Measurements from ENCODE around the gene DUSP10. TPM values are rescaled to one million over a fixed set of nuclear protein-coding genes. Genes with fewer than 3 reads are reported as not detected.

DUSP10 gene
- total RNA-seq, 2 donors from 2014 or later: 7.8 to 9.3 TPM

DNA sequence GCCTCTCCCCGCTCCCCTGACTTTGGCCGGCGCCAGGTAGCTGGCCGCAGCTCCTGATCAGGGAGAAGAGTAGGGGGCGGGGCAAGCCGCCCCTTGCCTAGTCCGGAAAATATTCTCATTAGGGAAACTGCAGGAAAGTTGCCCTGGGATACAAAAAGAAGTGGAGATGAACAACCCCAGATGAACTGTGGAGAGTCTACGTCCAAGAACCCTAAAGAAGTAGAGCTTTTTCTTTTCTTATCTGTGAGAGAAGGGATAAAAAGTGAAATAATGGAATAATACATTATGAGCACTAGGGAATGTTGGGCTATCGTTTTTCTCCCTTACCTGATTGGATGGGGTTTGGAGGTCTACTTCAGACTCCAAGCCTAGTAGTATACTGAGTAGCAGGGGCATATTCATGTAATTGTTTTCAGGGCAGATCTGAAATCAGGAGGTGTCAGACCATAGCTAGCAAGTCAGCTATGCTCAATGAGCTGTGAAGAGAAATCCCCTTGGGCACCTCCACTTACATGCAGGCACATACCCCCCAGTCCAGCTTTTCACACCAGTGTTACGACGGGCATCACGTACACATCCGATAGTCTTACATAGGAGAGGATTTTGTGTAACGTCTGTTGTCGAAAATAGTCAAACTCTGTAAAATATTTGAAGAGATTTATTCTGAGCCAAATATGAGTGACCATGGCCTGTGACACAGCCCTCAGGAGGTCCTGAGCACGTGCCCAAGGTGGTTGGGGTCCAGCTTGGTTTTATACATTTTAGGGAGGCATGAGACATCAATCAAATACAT, 1.7 kb upstream of the DUSP10 start:
- DNase-seq (ENCODE audit: low spot score in 2 of 2) (no peak), ATAC-seq (no peak)
- Mint-ChIP-seq H3K36me3 (peaks cover 7 to 10% of the 10 kb centered on the region in 2 donors), H3K27ac (peak overlapping the region in 1 of 2 donors; percentile 78), H3K9me3 (peaks cover 0 to 9% of the 10 kb centered on the region in 2 donors)

- DNase-seq (ENCODE audit: low spot score in 2 of 2) (peak; percentile 78 to 81), ATAC-seq (peak; percentile 58 to 65)
- H3K9me3 Mint-ChIP-seq: peaks cover 0 to 11% of the 10 kb centered on the region in 2 donors
- peak overlapping the region in 1 of 2 donors; percentile 78 for H3K27ac Mint-ChIP-seq
- H3K36me3 Mint-ChIP-seq: peaks cover 15 to 18% of the 10 kb centered on the region in 2 donors
These were observed 896 bp upstream of the DUSP10 start for GRCh38 chr1:221742555-221743415.

DNA sequence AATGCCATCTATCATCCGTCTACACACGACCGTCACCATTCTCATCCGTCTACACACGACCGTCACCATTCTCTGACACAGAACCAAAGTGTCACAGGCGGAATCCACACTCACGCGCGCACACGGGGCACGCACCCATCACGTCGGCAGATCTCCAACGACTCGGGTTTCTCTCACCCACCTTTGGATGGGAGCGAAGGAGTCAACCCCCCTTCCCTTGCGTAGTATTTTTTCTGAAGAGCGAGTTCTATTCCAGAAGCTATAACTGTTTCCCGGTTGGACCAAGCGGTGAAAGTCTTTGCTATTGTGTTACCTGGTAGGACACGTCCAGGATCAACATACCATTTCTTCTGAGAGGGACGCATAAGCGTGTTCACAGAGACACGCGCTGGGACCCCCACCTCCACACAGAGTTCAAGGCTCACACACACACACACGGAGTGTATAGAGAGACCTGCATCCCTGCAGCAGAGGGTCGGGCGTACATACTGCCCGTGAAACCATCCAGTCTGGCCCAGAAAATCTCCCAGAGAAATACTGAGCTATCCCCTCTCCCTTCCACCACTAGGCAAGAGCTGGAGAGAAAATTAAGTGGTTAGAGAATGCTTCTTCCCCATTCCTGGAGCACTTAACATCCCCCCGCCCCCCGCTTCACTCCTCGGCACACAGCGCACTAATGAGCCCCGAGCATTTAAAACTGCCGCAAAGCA, 741 bp downstream of the DUSP10 start:
- DNase-seq (ENCODE audit: low spot score in 2 of 2) (no peak), ATAC-seq (no peak)
- Mint-ChIP-seq H3K27ac (no peak overlapping the region), H3K9me3 (peaks cover 0 to 13% of the 10 kb centered on the region in 2 donors), H3K36me3 (peaks cover 26 to 34% of the 10 kb centered on the region in 2 donors)

DNA sequence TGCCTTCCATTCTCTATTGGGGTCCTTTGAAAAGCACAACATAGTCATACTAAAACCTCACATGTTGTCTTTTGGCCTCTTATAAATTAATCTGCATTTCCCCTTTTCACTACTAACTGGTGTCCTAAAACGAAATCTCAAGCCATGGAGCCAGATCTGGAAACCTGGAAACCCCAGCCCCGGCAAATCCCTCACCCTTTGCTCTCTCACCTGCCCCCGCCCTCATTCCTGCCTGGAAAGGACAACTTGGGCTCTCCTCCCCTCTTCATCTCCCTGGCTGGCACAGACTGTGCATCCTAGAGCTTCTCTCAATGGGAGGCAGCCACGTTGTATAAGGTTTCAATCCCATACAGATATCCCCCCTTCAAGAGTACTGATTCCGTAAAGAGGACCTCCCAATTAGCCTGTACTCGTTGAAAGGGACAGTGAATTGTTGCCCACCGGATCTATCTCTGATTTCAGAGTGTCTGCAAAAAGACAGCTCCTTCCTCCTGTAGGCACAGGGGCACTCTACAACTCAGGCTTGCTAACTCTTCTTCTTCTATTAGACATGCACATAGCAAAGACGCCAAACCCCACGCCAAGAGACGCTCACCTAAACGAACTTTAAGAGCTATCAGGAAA, 1.4 kb downstream of the DUSP10 start:
- Mint-ChIP-seq H3K27ac (no peak overlapping the region), H3K9me3 (peaks cover 0 to 13% of the 10 kb centered on the region in 2 donors), H3K36me3 (peaks cover 26 to 34% of the 10 kb centered on the region in 2 donors)
- ATAC-seq: no peak
- no peak for DNase-seq (ENCODE audit: low spot score in 2 of 2)

DNA sequence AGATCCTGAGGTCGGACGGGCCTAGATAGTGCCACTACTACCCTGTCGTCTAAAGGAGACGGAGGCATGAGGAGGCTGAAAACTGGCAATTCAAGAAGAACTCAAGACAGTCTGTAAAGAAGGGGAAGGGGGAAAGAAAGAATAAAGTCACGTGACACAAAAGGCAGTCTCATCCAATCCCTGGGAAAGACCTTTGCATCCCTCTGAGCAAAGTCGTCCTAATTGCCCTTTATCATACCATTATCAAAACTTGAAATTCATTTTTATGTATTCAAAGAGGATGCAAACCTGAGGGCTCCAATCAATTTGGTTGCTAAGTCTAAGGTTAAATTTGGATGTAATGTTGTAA, 2.2 kb downstream of the DUSP10 start:
- DNase-seq (ENCODE audit: low spot score in 2 of 2): no peak
- Mint-ChIP-seq H3K9me3 (peaks cover 0 to 13% of the 10 kb centered on the region in 2 donors), H3K36me3 (peaks cover 26 to 40% of the 10 kb centered on the region in 2 donors), H3K27ac (no peak overlapping the region)
- no peak for ATAC-seq

DNA sequence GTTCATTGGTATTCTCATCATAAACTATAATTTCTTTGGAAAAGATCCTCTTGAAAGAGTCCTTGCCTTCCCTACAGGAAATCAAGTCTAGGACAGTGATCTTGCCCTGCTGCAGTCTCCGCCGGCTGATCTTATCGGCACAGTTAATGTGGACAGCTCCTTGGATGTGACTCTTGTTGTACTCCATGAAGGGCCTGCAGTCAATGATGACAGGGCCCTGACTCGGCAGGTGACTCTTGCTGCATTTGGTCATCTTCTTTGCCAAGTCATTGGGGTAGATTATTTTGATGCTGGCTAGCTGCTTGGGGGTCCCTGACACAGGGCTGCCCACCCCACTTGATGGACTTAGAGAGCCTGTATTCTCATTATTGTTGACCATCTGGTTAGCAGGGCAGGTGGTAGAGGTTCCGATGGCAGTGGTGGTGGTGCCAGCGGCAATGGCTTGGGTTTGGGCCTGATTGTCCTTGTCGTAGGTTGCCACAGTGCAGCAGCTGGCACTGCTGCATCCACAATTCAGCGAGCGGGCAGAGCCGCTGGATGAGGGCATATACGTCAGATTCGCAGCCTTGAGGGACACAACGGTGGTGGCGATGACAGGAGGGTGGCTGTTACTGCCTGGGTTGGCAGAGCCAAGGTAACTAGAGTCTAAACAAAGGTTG, 2.7 kb downstream of the DUSP10 start:
- ATAC-seq (no peak), DNase-seq (ENCODE audit: low spot score in 2 of 2) (no peak)
- no peak overlapping the region for H3K27ac Mint-ChIP-seq
- peaks cover 0 to 13% of the 10 kb centered on the region in 2 donors for H3K9me3 Mint-ChIP-seq
- peaks cover 26 to 40% of the 10 kb centered on the region in 2 donors for H3K36me3 Mint-ChIP-seq

DNA sequence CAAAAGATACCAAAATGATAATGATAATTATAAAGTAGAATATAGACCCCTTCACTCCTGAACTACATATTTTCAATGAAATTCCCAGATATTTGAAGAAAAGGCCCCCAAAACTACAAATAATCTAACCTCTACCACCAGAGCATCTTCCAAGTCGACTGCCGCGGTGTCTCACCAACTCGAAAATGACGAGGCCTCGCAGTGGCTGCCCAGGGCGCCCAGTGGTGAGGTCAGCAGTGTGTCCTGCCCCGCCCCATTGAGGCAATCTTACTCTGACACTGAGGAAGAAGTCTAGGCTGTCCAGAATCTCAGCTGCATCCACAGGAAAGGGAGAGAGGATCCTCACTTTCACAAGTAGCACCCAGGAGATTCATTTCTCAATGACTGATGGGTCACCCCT, 5.2 kb downstream of the DUSP10 start:
- ATAC-seq (no peak), DNase-seq (ENCODE audit: low spot score in 2 of 2) (no peak)
- peaks cover 31 to 56% of the 10 kb centered on the region in 2 donors for H3K36me3 Mint-ChIP-seq
- H3K27ac Mint-ChIP-seq: no peak overlapping the region
- H3K9me3 Mint-ChIP-seq: peaks cover 0 to 13% of the 10 kb centered on the region in 2 donors

DNA sequence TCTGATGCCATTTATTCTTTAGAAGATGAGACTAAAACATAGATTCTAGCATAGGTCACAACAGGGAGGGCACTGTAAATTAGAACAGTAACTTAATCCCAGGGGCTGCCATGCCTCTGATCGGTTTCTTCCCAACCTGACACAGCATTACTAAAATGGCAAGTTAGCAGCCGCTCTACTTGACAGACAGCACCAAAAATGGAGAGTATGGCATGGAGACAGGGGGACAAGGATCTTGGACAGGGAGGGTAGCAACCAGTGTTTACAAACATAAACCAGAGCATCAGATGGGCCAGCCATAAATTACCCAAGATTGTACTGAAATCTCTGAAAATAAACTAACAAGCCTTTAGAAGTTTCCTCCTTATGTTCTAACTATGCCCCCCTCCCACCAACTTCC, 5.9 kb downstream of the DUSP10 start:
- Mint-ChIP-seq H3K27ac (no peak overlapping the region), H3K9me3 (peaks cover 0 to 13% of the 10 kb centered on the region in 2 donors), H3K36me3 (peaks cover 31 to 56% of the 10 kb centered on the region in 2 donors)
- DNase-seq (ENCODE audit: low spot score in 2 of 2): no peak
- ATAC-seq: no peak

GRCh38 chr1:221734187-221734586, 7.7 kb downstream of the DUSP10 start:
- DNase-seq (ENCODE audit: low spot score in 2 of 2): no peak
- H3K9me3 Mint-ChIP-seq: peaks cover 0 to 13% of the 10 kb centered on the region in 2 donors
- H3K27ac Mint-ChIP-seq: no peak overlapping the region
- H3K36me3 Mint-ChIP-seq: peaks cover 27 to 53% of the 10 kb centered on the region in 2 donors
- no peak for ATAC-seq

GRCh38 chr1:221732052-221732451, 9.8 kb downstream of the DUSP10 start:
- H3K27ac Mint-ChIP-seq: no peak overlapping the region
- peaks cover 0 to 4% of the 10 kb centered on the region in 2 donors for H3K9me3 Mint-ChIP-seq
- ATAC-seq: no peak
- DNase-seq (ENCODE audit: low spot score in 2 of 2): no peak
- peaks cover 14 to 44% of the 10 kb centered on the region in 2 donors for H3K36me3 Mint-ChIP-seq

- ATAC-seq: no peak
- peaks cover 14 to 33% of the 10 kb centered on the region in 2 donors for H3K36me3 Mint-ChIP-seq
- H3K9me3 Mint-ChIP-seq: peaks cover under 1 to 4% of the 10 kb centered on the region in 2 donors
- no peak overlapping the region for H3K27ac Mint-ChIP-seq
- no peak for DNase-seq (ENCODE audit: low spot score in 2 of 2)
These were observed 12.0 kb downstream of the DUSP10 start for GRCh38 chr1:221729771-221730330.

DNA sequence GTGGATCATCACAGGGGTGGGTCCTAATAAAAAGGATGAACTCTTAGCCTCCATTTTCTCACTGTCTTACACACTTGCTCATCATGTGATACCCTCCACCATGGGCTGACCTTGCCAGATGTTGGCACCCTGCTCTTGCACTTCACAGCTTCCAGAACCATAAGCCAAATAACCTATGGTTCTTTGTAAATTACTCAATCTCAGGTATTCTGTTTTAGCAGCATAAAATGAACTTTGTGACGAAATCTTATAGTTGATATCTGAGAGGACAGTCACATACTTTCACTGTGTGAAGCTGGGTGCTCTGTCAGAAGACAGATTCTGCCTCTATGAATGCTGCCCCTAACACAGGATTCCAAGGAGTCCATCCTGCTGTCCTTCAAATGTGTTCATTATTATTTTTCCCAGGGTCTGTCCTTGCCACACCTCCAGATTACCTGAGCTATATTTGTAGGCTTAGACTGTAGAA, 13.8 kb downstream of the DUSP10 start:
- Mint-ChIP-seq H3K36me3 (peaks cover 22 to 38% of the 10 kb centered on the region in 2 donors), H3K9me3 (peaks cover 4 to 5% of the 10 kb centered on the region in 2 donors), H3K27ac (peak overlapping the region; percentile 52 to 92)
- no peak for ATAC-seq
- no peak for DNase-seq (ENCODE audit: low spot score in 2 of 2)

GRCh38 chr1:221727146-221728036, 14.5 kb downstream of the DUSP10 start:
- DNase-seq (ENCODE audit: low spot score in 2 of 2) (no peak), ATAC-seq (peak; percentile 31 to 50)
- Mint-ChIP-seq H3K9me3 (peaks cover 5 to 8% of the 10 kb centered on the region in 2 donors), H3K27ac (peak overlapping the region; percentile 89 to 92), H3K36me3 (peaks cover 29 to 40% of the 10 kb centered on the region in 2 donors)
